Colonic mucosa (tissue), 4 donors: ENCODE results near the gene NDUFS1. TPM values are rescaled to one million over a fixed set of nuclear protein-coding genes. Genes with fewer than 3 reads are reported as not detected.

Experiments
- DNase-seq: peaks from one replicate; pipeline ENCODE4 v3.0.0-alpha.2; 2020
- H3K27ac ChIP-seq: fragments of 200-600 bp; one replicate; pipeline ENCODE4 v1.8.0; 2021
- H3K27me3 ChIP-seq: fragments of 200-600 bp; one replicate; pipeline ENCODE4 v1.8.0; 2021
- H3K36me3 ChIP-seq: fragments of 200-600 bp; one replicate; pipeline ENCODE4 v1.8.0; 2021
- H3K4me1 ChIP-seq: fragments of 200-600 bp; one replicate; pipeline ENCODE4 v1.8.0; 2021; ENCODE audit warnings: mild to moderate bottlenecking
- H3K4me3 ChIP-seq: fragments of 200-600 bp; one replicate; pipeline ENCODE4 v1.8.0; 2021
- H3K9ac ChIP-seq, 2 donors: one replicate each; pipeline ENCODE4 v1.7.0; 2013; ENCODE audit warnings: control low read depth in 2 of 2, low read depth in 2 of 2, low read length in 2 of 2
- H3K9me3 ChIP-seq: fragments of 200-600 bp; one replicate; pipeline ENCODE4 v1.8.0; 2021
- intact Hi-C: fragments of 100-400 bp; cut with DNase I; formaldehyde crosslinking; loops from one replicate; pipeline ENCODE4 v1.14.1; 2022
- total RNA-seq, 2 donors: library from RNA; stranded (reverse); fragmentation: NEBNext Ultra II Directional in 1 of 2; extraction: Animal tissue kit (Norgen Biotek cat#: 25700) in 1 of 2; gene quantifications; one replicate each; pipeline ENCODE4 v1.2.1, GENCODE V29; 2021
- TF ChIP-seq, protein P1 (sequence below): fragments of 200-600 bp; IDR thresholded peaks from one replicate; pipeline ENCODE4 v1.8.0; 2022; ENCODE audit warnings: antibody characterized with exemption, mild to moderate bottlenecking
- donor health status: healthy.
- donor health status: DM: no; HTN: no; CAD: no.
- donor health status: DM: no; HTN: no; CAD: no.

Gene NDUFS1
- total RNA-seq, 2 donors from 2014 or later = 143 to 200 TPM

DNA sequence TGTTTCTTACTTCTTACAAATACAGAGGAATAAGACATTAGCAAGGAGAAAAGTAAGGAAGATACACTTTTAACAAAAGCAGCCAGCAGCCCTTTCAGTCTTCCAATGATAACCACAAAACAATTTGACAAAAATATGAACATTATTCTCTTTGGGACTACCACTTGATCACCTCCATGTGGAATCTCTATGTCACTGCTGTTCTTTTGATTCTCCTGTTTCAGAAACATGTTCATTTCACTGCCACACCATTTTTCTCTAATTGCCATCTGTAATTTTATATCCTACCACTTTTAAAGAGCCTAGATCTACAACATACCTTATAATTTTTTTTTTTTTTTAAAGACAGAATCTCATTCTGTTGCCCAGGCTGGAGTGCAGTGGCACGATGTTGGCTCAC, 84.1 kb downstream of the NDUFS1 start:
- Histone ChIP-seq H3K36me3 (no peaks in the 10 kb centered on the region), H3K9ac (no peak overlapping the region), H3K4me3 (no peak overlapping the region), H3K9me3 (no peaks in the 10 kb centered on the region), H3K27ac (no peak overlapping the region), H3K27me3 (no peaks in the 10 kb centered on the region), H3K4me1 (no peaks in the 10 kb centered on the region)
- intact Hi-C loops = no loop called here
- no peak for DNase-seq
- TF ChIP-seq, protein P1, sequence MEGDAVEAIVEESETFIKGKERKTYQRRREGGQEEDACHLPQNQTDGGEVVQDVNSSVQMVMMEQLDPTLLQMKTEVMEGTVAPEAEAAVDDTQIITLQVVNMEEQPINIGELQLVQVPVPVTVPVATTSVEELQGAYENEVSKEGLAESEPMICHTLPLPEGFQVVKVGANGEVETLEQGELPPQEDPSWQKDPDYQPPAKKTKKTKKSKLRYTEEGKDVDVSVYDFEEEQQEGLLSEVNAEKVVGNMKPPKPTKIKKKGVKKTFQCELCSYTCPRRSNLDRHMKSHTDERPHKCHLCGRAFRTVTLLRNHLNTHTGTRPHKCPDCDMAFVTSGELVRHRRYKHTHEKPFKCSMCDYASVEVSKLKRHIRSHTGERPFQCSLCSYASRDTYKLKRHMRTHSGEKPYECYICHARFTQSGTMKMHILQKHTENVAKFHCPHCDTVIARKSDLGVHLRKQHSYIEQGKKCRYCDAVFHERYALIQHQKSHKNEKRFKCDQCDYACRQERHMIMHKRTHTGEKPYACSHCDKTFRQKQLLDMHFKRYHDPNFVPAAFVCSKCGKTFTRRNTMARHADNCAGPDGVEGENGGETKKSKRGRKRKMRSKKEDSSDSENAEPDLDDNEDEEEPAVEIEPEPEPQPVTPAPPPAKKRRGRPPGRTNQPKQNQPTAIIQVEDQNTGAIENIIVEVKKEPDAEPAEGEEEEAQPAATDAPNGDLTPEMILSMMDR = no peak

DNA sequence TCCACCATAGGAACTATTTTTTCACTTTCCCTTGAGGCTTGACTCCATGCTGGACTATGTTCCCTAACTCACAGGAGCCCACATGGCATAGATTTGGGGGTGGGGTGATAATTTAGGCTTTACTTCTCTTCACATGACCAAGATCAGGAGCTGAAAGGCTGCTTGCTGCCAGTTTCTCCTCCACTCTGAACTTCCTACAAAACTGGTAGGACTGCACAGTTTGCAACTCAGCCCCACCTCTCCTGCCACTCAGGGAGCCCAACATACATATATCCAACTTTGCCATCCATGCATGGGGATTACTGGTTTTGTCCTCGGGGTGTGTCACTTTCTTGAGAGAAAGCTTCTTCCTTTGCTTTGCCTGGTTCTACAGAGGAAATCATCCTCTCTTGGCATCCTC, 87.4 kb downstream of the NDUFS1 start:
- Histone ChIP-seq H3K4me1 (no peaks in the 10 kb centered on the region), H3K27me3 (no peaks in the 10 kb centered on the region), H3K9me3 (no peaks in the 10 kb centered on the region), H3K27ac (no peak overlapping the region), H3K36me3 (no peaks in the 10 kb centered on the region), H3K4me3 (no peak overlapping the region), H3K9ac (no peak overlapping the region)
- intact Hi-C loops = no loop called here
- DNase-seq = no peak
- TF ChIP-seq, protein P1 = no peak

DNA sequence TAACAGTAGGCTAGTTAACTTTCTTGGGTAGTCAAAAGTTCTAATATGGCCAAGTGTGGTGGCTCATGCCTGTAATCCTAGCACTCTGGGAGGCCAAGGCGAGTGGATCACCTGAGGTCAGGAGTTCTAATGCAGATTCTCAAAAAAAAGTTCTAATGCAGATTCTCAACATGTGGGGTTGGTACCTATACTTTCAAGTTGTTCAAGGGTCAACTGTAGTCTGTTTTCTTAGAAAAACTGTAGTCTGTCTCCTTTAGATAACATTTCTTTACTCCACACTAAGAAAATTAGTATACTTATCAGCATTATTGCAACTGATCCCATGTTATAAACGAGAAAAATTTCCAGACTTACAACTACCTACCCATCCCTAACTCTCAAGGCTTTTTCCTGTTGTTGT, 89.8 kb downstream of the NDUFS1 start:
- DNase-seq = no peak
- Histone ChIP-seq H3K27ac (no peak overlapping the region), H3K4me1 (no peaks in the 10 kb centered on the region), H3K36me3 (no peaks in the 10 kb centered on the region), H3K9ac (no peak overlapping the region), H3K9me3 (no peaks in the 10 kb centered on the region), H3K27me3 (no peaks in the 10 kb centered on the region), H3K4me3 (no peak overlapping the region)
- TF ChIP-seq, protein P1 = no peak
- intact Hi-C loops = no loop called here

DNA sequence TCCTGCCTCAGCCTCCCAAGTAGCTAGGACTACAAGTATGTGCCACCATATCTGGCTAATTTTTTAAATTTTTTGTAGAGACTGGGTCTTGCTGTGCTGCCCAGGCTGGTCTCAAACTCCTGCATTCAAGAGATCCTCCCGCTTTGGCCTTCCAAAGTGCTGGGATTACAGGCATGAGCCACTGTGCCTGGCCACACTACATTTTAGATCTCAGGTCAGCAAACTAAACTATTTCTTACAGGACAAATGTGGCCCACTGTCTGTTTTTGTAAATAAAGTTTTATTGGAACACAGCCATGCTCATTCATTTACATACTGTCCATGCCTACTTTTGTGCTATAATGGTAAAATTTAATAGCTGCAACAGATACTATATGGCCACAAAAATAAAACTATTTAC, 91.0 kb downstream of the NDUFS1 start:
- no peaks in the 10 kb centered on the region for H3K27me3 ChIP-seq
- H3K4me1 ChIP-seq = no peaks in the 10 kb centered on the region
- TF ChIP-seq, protein P1 = no peak
- no peak overlapping the region for H3K27ac ChIP-seq
- DNase-seq = no peak
- H3K4me3 ChIP-seq = no peak overlapping the region
- H3K9ac ChIP-seq = no peak overlapping the region
- intact Hi-C loops = no loop called here
- H3K9me3 ChIP-seq = no peaks in the 10 kb centered on the region
- H3K36me3 ChIP-seq = no peaks in the 10 kb centered on the region

Other genes starting within 250 kb of the NDUFS1 start
- 10 to 100 TPM; 20.2 to 29.9 TPM for gene INO80D, start 73.3 kb downstream of the NDUFS1 start, total RNA-seq
- 100 to 1,000 TPM; 467 to 557 TPM for gene EEF1B2, start 451 bp upstream of the NDUFS1 start, total RNA-seq
- gene ZDBF2, start 115.2 kb upstream of the NDUFS1 start, total RNA-seq = 1 to 10 TPM; 1.7 to 5.8 TPM